CD4-positive, alpha-beta memory T cell (primary cell): Measurements from ENCODE around the gene HIRA. TPM values are rescaled to one million over a fixed set of nuclear protein-coding genes. Genes with fewer than 3 reads are reported as not detected.
A peak's percentile ranks its signal among the peaks of the same experiment; 100 is the strongest.

ENCODE experiments used
- CTCF ChIA-PET: fragments of 350-600 bp; sonication (Branson Sonifier 250); formaldehyde crosslinking; loops from one replicate; lab custom pipeline; 2021; ENCODE audit warnings: inconsistent platforms; ENCODE audit not compliant: partially characterized antibody; lab: Charles Lee
- POLR2A ChIA-PET: fragments of 350-600 bp; sonication (Branson Sonifier 250); formaldehyde crosslinking; loops from one replicate; lab custom pipeline; 2021; ENCODE audit not compliant: partially characterized antibody; lab: Charles Lee
- DNase-seq, 5 donors: peaks; one replicate each; pipeline versions ENCODE4 v3.0.0 to v3.0.0-alpha.2; 2020 to 2022; ENCODE audit warnings: mixed read lengths in 1 of 5
- H3K27ac ChIP-seq: one replicate; pipeline ENCODE4 v1.7.0; 2013; ENCODE audit warnings: low read depth, low read length
- H3K27me3 ChIP-seq: 2 replicates; pipeline ENCODE4 v1.7.0; 2013; ENCODE audit warnings: mild to moderate bottlenecking, low read length, moderate library complexity; ENCODE audit not compliant: insufficient read depth
- H3K36me3 ChIP-seq: 2 replicates; pipeline ENCODE4 v1.7.0; 2013; ENCODE audit warnings: mild to moderate bottlenecking, low read length, moderate library complexity; ENCODE audit not compliant: insufficient read depth
- H3K4me1 ChIP-seq: 2 replicates; pipeline ENCODE4 v1.7.0; 2013; ENCODE audit warnings: mild to moderate bottlenecking, low read length, moderate library complexity; ENCODE audit not compliant: insufficient read depth
- H3K4me3 ChIP-seq, 2 donors: one replicate each; pipeline ENCODE4 v1.7.0; 2013; ENCODE audit warnings: low read length in 2 of 2, mild to moderate bottlenecking in 1 of 2
- H3K9me3 ChIP-seq, 2 donors: one replicate each; pipeline ENCODE4 v1.7.0; 2013; ENCODE audit warnings: low read length in 2 of 2, control low read depth in 1 of 2; ENCODE audit not compliant: control insufficient read depth in 1 of 2
- H3K27ac Mint-ChIP-seq, 7 donors: one replicate each; pipeline ENCODE4 v1.8.0; 2020 to 2021; ENCODE audit warnings: mixed read lengths in 7 of 7, mild to moderate bottlenecking in 6 of 7, inconsistent platforms in 3 of 7, moderate library complexity in 3 of 7
- H3K27me3 Mint-ChIP-seq, 2 donors: one replicate each; pipeline ENCODE4 v1.8.0; 2020 to 2021; ENCODE audit warnings: mixed read lengths in 2 of 2
- H3K36me3 Mint-ChIP-seq, 2 donors: one replicate each; pipeline ENCODE4 v1.8.0; 2020 to 2021; ENCODE audit warnings: mixed read lengths in 2 of 2, inconsistent platforms in 1 of 2, mild to moderate bottlenecking in 1 of 2
- H3K4me1 Mint-ChIP-seq, 4 donors: one replicate each; pipeline ENCODE4 v1.8.0; 2020 to 2021; ENCODE audit warnings: mixed read lengths in 4 of 4, mild to moderate bottlenecking in 1 of 4
- H3K4me3 Mint-ChIP-seq, 8 donors: one replicate each; pipeline ENCODE4 v1.8.0; 2020 to 2021; ENCODE audit warnings: mixed read lengths in 8 of 8, mild to moderate bottlenecking in 7 of 8, moderate library complexity in 6 of 8, inconsistent platforms in 3 of 8
- H3K9me3 Mint-ChIP-seq, 8 donors: one replicate each; pipeline ENCODE4 v1.8.0; 2020 to 2021; ENCODE audit warnings: mixed read lengths in 8 of 8, mild to moderate bottlenecking in 5 of 8, inconsistent platforms in 3 of 8, moderate library complexity in 1 of 8
- intact Hi-C: fragments of 100-400 bp; cut with micrococcal nuclease; formaldehyde crosslinking; loops from one replicate; pipeline ENCODE4 v1.15.1; 2023
- polyA plus RNA-seq, 2 donors: library from polyadenylated mRNA; unstranded; fragments of 300-500 nt; fragmentation: Illumina TruSeq; gene quantifications; one replicate each; pipeline ENCODE4 v1.2.3, GENCODE V29; 2021
- total RNA-seq, 2 experiments: library from RNA; stranded (reverse); gene quantifications; one replicate each; pipeline ENCODE4 v1.2.3, GENCODE V29; 2021

Gene HIRA
- total and polyA plus RNA-seq, 4 experiments from 2014 or later = 1.4 to 30.8 (median 17.6) TPM

DNA sequence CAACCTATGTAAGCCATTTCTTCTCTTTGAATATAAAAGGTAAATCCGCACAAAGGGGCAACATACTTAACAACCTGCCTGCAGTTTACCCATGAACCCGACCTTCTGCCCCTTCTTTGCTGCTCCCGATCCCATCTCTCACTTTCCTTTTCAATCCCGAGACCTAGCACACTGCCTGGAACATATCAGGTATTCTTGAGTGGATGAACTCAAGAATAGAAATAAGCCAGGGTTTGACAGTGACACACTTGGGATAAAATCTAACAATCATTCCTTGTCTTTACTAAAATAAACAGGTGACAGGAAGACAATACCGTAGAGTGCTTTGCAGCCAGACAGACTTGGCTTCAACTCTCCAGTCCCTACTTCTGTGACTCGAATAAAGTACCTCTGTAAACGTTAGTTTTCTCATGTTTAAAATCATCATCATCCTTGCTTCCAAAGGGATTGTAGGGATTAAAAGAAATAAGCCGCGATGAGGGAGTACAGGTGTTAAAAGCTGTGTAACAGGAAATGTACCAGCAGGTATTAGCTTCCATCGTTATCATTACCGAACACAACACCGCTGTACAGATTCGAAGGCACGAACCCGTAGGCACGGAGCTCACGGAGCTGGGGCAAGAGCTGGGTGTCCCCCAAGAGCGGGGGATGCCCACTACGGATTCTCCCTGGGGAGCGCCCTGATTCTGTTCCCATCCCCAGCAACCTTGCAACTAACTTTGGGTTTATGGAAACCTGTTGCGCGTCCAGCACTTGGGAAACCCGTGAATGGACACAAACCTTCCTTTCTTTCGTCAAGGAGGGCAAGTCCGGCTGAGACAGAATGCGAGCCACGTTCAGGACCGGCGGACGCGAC is 46.7 kb upstream of the HIRA start:
- CTCF ChIA-PET = interaction anchor here (0.9 to 3.6 kb wide), 8 partner anchors 13 to 370 kb away, joined by 3 to 19 read pairs (median 4); partner anchors contain the start of genes ESS2 and HIRA
- peaks cover 13 to 30% of the 10 kb centered on the region in 2 donors for H3K36me3 Mint-ChIP-seq
- intact Hi-C loops = loop anchor here (1.0 to 2.0 kb wide), 2 partner anchors 119 to 152 kb away; no protein-coding TSS in a partner anchor

DNA sequence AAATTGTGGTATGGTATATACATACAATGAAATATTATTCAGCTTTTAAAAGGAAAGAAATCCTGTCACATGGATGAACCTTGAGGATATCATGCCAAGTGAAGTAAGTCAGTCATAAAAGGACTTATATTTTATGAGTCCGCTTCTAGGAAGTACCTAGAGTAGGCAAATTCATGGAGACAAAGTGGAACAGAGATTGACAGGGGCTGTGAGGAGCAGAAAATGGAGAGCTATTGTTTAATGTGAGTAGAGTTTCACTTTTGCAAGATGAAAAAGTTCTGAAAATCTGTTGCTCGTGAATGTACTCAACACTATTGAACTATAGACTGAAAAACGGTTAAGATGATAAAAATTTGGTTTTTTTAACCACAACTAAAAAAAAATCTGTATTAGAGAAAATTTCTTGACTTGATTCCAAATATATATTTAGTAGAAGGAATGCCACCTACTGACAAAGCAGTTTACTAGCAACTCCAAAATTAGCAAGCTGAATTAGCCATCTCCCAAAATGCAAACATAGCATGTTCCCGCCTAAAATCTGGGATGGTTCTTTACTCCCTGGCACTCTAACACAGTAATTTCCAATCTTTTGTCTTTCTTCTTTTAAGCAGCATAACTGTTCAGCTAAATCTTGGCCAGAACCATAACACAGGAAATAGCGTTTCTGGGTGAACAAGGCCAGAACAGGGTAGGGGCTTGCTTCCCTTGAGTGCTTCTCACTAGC is 46.0 kb upstream of the HIRA start:
- CTCF ChIA-PET = interaction anchor here (0.7 to 3.6 kb wide), 7 partner anchors 12 to 370 kb away, joined by 3 to 19 read pairs (median 4); partner anchors contain the start of gene ESS2
- Mint-ChIP-seq H3K36me3 (peaks cover 17 to 36% of the 10 kb centered on the region in 2 donors), H3K4me1 (peaks cover 21 to 46% (median 35%) of the 10 kb centered on the region in 4 donors), H3K4me3 (peak overlapping the region; percentile 65 to 98 (median 92)), H3K9me3 (no peaks in the 10 kb centered on the region), H3K27ac (peak overlapping the region; percentile 73 to 99 (median 88)), H3K27me3 (no peaks in the 10 kb centered on the region)
- DNase-seq = peak in 4 of 5 donors; percentile 11 to 24 (median 18)
- H3K4me3 ChIP-seq = peak overlapping the region; percentile 62 to 83
- POLR2A ChIA-PET = interaction anchor here (0.5 to 3.9 kb wide), 10 partner anchors 11 to 369 kb away, joined by 3 to 47 read pairs (median 4); partner anchors contain the start of genes C22orf39, DGCR2, ESS2 and HIRA
- peaks cover 15% of the 10 kb centered on the region for H3K36me3 ChIP-seq
- peak overlapping the region; percentile 96 for H3K27ac ChIP-seq
- H3K9me3 ChIP-seq = no peaks in the 10 kb centered on the region
- H3K4me1 ChIP-seq = peaks cover 18% of the 10 kb centered on the region
- no peaks in the 10 kb centered on the region for H3K27me3 ChIP-seq
- intact Hi-C loops = loop anchor here (1.0 to 2.0 kb wide), 3 partner anchors 119 to 371 kb away; no protein-coding TSS in a partner anchor

More for the DNA sequence above, 46.7 kb upstream of the HIRA start:
- peaks cover 18% of the 10 kb centered on the region for H3K4me1 ChIP-seq
- POLR2A ChIA-PET = interaction anchor here (0.8 to 3.9 kb wide), 12 partner anchors 12 to 370 kb away, joined by 3 to 47 read pairs (median 4); partner anchors contain the start of genes C22orf39, DGCR2, ESS2 and HIRA
- H3K27me3 ChIP-seq = no peaks in the 10 kb centered on the region
- DNase-seq = peak in 4 of 5 donors; percentile 26 to 34 (median 30)
- Mint-ChIP-seq H3K27me3 (no peaks in the 10 kb centered on the region), H3K4me3 (peak overlapping the region; percentile 65 to 98 (median 92)), H3K27ac (peak overlapping the region; percentile 73 to 99 (median 88)), H3K9me3 (no peaks in the 10 kb centered on the region), H3K4me1 (peaks cover 21 to 46% (median 35%) of the 10 kb centered on the region in 4 donors)
- peak overlapping the region; percentile 62 to 83 for H3K4me3 ChIP-seq
- peaks cover 8% of the 10 kb centered on the region for H3K36me3 ChIP-seq
- no peaks in the 10 kb centered on the region for H3K9me3 ChIP-seq
- H3K27ac ChIP-seq = peak overlapping the region; percentile 96

DNA sequence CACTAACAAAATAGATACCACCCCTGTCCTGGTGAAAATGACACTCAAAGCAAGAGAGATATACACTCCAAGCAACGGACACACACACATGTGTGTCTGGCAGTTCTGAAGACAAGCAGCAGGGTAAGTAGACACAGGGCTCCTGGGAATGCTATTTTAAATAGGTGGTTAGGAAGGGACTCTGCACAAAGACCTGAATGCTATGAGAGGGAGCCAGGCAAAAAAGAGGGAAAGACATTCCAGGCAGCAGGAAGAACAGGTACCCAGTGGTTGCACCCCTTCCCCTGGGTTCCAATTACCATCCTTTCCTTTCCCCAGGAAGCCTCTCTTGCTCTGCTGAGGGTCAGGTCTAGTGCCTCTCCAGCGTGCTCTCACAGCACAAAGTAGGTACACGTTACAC is 44.5 kb upstream of the HIRA start:
- Histone ChIP-seq H3K4me3 (no peak overlapping the region), H3K36me3 (peaks cover 28% of the 10 kb centered on the region), H3K27me3 (no peaks in the 10 kb centered on the region), H3K27ac (no peak overlapping the region), H3K9me3 (no peaks in the 10 kb centered on the region), H3K4me1 (peaks cover 18% of the 10 kb centered on the region)
- intact Hi-C loops = no loop called here
- Mint-ChIP-seq H3K27me3 (no peaks in the 10 kb centered on the region), H3K27ac (no peak overlapping the region), H3K4me3 (peak overlapping the region in 3 of 8 donors; percentile 7 to 50 (median 20)), H3K36me3 (peaks cover 30 to 51% of the 10 kb centered on the region in 2 donors), H3K9me3 (no peaks in the 10 kb centered on the region), H3K4me1 (peaks cover 21 to 46% (median 35%) of the 10 kb centered on the region in 4 donors)
- ChIA-PET POLR2A (interaction anchor here (3.9 kb wide), 1 partner anchor 29 kb away, joined by 33 read pairs; the partner anchor contains the start of gene C22orf39), CTCF (interaction anchor here (1.9 kb wide), 1 partner anchor 331 kb away, joined by 10 read pairs; the partner anchor contains the start of gene ESS2)
- no peak for DNase-seq

DNA sequence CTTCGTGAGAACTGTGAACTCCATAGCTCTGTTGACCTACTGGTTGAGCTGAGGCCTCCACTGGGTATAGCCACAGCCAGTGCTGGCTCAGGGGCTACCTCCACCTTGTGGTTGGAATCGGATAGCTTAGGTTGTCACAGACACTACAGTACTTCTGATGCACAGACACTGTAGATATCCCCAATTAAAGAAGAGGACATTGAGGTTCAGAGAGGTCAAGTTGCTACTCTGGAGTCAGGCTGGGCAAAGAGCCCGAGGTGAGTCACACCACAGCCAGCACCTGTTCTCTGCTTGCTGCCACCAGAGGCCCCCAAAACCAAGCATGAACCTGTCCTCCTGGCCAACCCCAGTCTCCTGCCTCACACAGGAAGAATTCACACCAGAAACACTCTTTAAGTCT is 42.0 kb upstream of the HIRA start:
- no peak overlapping the region for H3K4me3 Mint-ChIP-seq
- DNase-seq = no peak
- no peaks in the 10 kb centered on the region for H3K9me3 Mint-ChIP-seq
- H3K27ac Mint-ChIP-seq = no peak overlapping the region
- CTCF ChIA-PET = interaction anchor here (1.1 kb wide), 1 partner anchor 11 kb away, joined by 3 read pairs; no protein-coding TSS in a partner anchor
- H3K27me3 ChIP-seq = no peaks in the 10 kb centered on the region
- intact Hi-C loops = no loop called here
- no peaks in the 10 kb centered on the region for H3K9me3 ChIP-seq
- peaks cover 49% of the 10 kb centered on the region for H3K36me3 ChIP-seq
- POLR2A ChIA-PET = interaction anchor here (1.8 kb wide), 1 partner anchor 25 kb away, joined by 6 read pairs; the partner anchor contains the start of gene C22orf39
- peaks cover 13% of the 10 kb centered on the region for H3K4me1 ChIP-seq
- H3K27me3 Mint-ChIP-seq = no peaks in the 10 kb centered on the region
- no peak overlapping the region for H3K27ac ChIP-seq
- no peak overlapping the region for H3K4me3 ChIP-seq
- peaks cover 46 to 64% of the 10 kb centered on the region in 2 donors for H3K36me3 Mint-ChIP-seq
- peaks cover 16 to 29% (median 27%) of the 10 kb centered on the region in 4 donors for H3K4me1 Mint-ChIP-seq

GRCh38 chr22:19472233-19472632 is 40.7 kb upstream of the HIRA start:
- Mint-ChIP-seq H3K9me3 (no peaks in the 10 kb centered on the region), H3K27ac (peak overlapping the region in 1 of 7 donors; percentile 56), H3K27me3 (no peaks in the 10 kb centered on the region), H3K36me3 (peaks cover 58 to 69% of the 10 kb centered on the region in 2 donors), H3K4me1 (peaks cover 6 to 17% (median 16%) of the 10 kb centered on the region in 4 donors), H3K4me3 (no peak overlapping the region)
- intact Hi-C loops = no loop called here
- Histone ChIP-seq H3K4me1 (peaks cover 3% of the 10 kb centered on the region), H3K36me3 (peaks cover 61% of the 10 kb centered on the region), H3K27ac (no peak overlapping the region), H3K9me3 (no peaks in the 10 kb centered on the region), H3K27me3 (no peaks in the 10 kb centered on the region), H3K4me3 (no peak overlapping the region)
- DNase-seq = no peak
- POLR2A ChIA-PET = interaction anchor here (1.8 kb wide), 1 partner anchor 24 kb away, joined by 6 read pairs; the partner anchor contains the start of gene C22orf39
- CTCF ChIA-PET = interaction anchor here (1.2 kb wide), 1 partner anchor 158 kb away, joined by 3 read pairs; no protein-coding TSS in a partner anchor

GRCh38 chr22:19471572-19471971 is 40.0 kb upstream of the HIRA start:
- no peak for DNase-seq
- CTCF ChIA-PET = interaction anchor here (1.2 kb wide), 1 partner anchor 158 kb away, joined by 3 read pairs; no protein-coding TSS in a partner anchor
- no peak overlapping the region for H3K4me3 ChIP-seq
- H3K27me3 Mint-ChIP-seq = no peaks in the 10 kb centered on the region
- H3K36me3 ChIP-seq = peaks cover 67% of the 10 kb centered on the region
- H3K4me1 ChIP-seq = no peaks in the 10 kb centered on the region
- H3K9me3 Mint-ChIP-seq = no peaks in the 10 kb centered on the region
- H3K4me1 Mint-ChIP-seq = peaks cover 2 to 14% (median 13%) of the 10 kb centered on the region in 4 donors
- H3K27ac Mint-ChIP-seq = no peak overlapping the region
- H3K27me3 ChIP-seq = no peaks in the 10 kb centered on the region
- no peak overlapping the region for H3K27ac ChIP-seq
- POLR2A ChIA-PET = no interaction called here
- no peak overlapping the region for H3K4me3 Mint-ChIP-seq
- no peaks in the 10 kb centered on the region for H3K9me3 ChIP-seq
- peaks cover 62 to 71% of the 10 kb centered on the region in 2 donors for H3K36me3 Mint-ChIP-seq
- intact Hi-C loops = no loop called here
